Measurements from ENCODE around the gene B4GALT2. TPM values are rescaled to one million over a fixed set of nuclear protein-coding genes. Genes with fewer than 3 reads are reported as not detected.

The B4GALT2 gene
- total and polyA plus RNA-seq, 9 of the 15 experiments (the other 6 are each of a cell fraction or from before 2014, with no cell fraction given): 1.3 to 86.8 (median 43.8) TPM

GRCh38 chr1:43977376-43978263, 1.4 kb upstream of the B4GALT2 start (continued):
- TF ChIP-seq CHD7 (IDR thresholded peaks at IDR 0.05; ENCODE audit: low read depth, low read length) (no peak), NR1H2 (CRISPR knock-in tag; IDR thresholded peaks at IDR 0.05) (no peak), ZNF766 (CRISPR knock-in tag; conservative IDR thresholded peaks at IDR 0.05) (no peak), SNIP1 (IDR thresholded peaks at IDR 0.05; ENCODE audit: low read depth) (no peak)

All from K562 (cell line).